ENCODE data around the gene BEND7.
"Not testable (repeated sequence)": the region's sequence is repeated elsewhere in the genome, so short reads cannot be mapped to it uniquely, and the experiment has no call there.

Gene BEND7

DNA sequence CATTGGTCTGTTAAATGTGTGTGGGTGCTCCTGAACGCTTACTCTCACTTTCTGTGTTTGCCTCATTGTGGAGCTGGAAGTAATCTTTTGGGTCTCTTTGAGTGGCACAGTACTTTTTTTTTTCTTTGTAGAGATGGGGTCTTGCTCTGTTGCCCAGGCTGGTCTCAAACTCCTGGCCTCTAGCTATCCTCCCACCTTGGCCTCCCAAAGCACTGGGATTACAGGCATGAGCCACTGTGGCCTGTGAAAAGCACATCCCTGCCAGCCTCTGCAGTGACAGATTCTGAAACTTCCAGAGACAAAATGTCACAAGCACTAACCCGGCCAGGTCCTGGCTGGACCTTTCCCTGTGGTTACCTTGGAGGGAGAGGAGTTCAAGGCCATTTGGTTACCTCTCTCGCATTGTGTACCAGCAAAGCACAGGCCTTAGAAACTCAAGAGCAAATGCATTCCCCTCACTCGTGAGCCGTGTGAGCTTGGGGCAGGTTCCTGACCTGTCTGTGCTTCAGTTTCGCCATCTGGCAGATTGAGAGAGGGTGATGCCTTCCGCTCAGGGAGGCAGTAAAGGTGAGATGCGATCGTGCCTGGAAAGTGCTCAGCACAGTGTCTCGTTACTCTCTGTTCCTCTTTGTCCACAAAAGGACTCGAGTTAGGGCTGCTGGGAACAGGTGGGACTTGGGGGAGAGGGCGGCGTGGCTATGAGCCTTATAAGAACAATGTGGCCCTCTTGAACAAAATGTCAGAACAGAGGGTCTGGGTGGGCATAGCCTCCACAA lies 108.1 kb downstream of the BEND7 start:
- DNase-seq (ENCODE audit: low read depth), result no peak

DNA sequence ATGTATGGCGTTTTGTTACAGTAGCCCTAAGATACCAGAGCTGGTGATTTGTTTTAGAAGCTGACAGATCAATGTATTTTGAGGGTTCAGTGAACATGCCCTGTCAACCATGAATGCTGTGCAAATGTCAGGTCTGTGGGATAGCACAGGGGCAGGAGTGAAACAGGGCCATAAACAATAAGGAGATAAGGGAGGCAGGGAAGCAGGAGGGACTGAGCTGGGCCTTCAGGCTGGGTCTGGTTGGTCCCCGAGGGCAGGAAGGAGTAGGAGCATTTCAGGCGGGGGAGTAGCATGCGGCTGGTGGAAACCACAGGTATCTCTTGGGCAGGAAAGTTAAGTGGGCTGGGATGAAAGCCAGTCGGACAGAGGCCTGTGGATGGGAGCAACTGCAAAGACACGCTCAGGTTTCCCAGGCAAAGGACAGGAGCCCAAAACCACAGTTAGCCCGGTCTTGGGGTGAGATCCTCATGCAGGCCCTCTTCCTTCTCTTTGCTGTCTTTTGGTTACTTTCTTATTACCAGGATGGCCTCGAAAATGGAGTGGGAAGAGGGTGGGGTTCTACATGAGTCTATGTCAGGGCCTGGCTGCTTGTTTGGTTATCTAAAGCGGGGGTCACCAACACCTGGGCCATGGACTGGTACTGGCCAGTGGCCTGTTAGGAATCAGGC lies 111.2 kb downstream of the BEND7 start:
- DNase-seq (ENCODE audit: low read depth), result no peak

DNA sequence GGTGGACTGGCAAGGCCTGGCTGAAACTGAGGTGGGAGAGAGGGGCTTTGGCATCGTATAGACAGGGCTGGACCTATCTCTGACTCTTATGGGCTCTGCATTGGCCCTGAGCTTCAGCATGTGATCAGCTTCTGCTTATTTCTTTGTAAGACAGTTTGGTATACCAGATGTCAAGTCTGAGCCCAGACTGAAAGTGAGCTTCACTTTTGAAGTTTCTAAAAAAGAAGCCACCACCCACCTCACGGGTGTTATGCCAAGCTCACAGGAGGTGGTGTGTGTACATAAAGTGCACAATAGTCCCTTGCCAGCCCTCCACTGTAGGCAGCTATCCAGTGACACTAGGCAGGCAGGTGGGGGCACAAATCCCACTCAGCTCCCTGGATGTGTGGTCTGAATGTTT lies 112.1 kb downstream of the BEND7 start:
- no peak for DNase-seq (ENCODE audit: low read depth)

GRCh38 chr10:13414855-13415254 lies 114.0 kb downstream of the BEND7 start:
- no peak for DNase-seq (ENCODE audit: low read depth)

- DNase-seq (ENCODE audit: low read depth), result no peak
These were observed 114.7 kb downstream of the BEND7 start for GRCh38 chr10:13414137-13414536.

GRCh38 chr10:13412894-13413293 lies 115.9 kb downstream of the BEND7 start:
- DNase-seq (ENCODE audit: low read depth), result no peak

GRCh38 chr10:13404791-13405190 lies 124.0 kb downstream of the BEND7 start:
- DNase-seq (ENCODE audit: low read depth), result no peak

DNA sequence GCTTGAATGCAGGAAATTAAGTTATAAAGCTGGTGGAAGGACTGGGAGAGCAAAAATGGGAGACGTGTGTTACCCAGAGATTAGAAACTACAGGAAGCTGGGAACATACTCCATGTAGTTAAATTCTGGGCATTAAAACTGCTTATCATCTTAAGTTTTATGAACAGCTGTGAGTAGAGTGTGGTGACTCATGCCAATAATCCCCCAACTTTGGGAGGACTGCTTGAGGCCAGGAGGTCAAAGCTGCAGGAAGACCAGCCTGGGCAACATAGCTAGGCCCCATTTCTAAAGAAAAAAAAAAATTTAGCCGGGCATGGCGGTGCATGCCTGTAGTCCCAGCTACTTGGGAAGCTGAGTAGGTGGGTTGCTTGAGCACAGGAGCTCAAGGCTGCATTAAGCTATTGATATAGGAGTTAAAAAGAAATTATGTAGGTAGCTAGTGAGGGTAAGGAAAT lies 124.5 kb downstream of the BEND7 start:
- no peak for DNase-seq (ENCODE audit: low read depth)

GRCh38 chr10:13403426-13403825 lies 125.4 kb downstream of the BEND7 start:
- DNase-seq (ENCODE audit: low read depth), result not testable (repeated sequence)

GRCh38 chr10:13402021-13402420 lies 126.8 kb downstream of the BEND7 start:
- no peak for DNase-seq (ENCODE audit: low read depth)

DNA sequence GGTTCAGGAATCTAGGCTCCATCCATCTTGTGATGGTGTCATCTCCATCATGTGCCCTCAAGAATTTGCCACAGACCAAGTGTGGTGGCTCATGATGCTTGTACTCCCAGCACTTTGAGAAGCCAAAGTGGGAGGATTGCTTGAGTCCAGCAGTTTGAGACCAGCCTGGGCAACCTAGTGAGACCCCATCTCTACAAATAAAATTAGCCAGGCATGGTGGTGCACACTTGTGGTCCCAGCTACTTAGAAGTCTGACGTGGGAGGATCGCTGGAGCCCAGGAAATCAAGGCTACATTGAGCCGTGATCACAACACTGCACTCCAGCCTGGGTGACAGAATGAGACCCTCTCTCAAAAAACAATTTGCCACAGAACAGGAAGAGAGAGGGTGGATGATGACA lies 127.7 kb downstream of the BEND7 start:
- DNase-seq (ENCODE audit: low read depth), result no peak

GRCh38 chr10:13400196-13400965 lies 128.4 kb downstream of the BEND7 start:
- no peak for DNase-seq (ENCODE audit: low read depth)

DNA sequence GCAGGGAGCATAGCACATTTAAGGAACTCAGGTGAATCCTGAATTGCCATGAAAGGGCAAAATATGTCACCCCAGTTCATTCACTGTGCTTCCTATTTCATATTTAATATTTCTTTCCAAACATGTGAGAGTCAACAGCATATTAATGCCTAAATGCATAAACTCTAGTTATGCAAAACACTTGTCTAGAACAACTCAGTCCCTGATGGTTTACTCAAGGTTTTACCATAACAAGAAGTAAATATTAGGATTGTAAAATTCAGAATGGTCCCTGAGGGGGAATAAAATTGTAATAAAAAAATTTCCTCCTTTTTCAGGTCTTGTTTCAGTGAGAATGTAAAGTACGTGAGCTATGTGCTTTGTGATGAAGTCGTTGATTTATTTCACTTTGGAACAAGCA lies 129.1 kb downstream of the BEND7 start:
- no peak for DNase-seq (ENCODE audit: low read depth)

DNA sequence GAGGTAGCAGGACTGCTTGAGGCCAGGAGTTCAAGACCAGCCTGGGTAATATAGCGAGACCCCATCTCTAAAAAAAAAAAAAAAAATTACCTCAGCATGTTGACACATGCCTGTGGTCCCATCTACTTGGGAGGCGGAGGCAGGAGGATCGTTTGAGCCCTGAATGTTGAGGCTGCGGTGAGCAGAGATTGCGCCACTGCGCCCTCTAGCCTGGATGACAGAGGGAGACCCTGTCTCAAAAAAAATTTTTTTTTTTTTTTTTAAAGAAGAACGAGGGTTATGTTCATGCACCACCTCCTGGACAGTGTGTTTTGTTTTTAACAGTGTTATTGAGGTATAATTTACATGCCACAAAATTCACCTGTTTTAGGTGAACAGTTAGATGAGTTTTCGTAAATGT lies 129.6 kb downstream of the BEND7 start:
- DNase-seq (ENCODE audit: low read depth), result no peak

DNA sequence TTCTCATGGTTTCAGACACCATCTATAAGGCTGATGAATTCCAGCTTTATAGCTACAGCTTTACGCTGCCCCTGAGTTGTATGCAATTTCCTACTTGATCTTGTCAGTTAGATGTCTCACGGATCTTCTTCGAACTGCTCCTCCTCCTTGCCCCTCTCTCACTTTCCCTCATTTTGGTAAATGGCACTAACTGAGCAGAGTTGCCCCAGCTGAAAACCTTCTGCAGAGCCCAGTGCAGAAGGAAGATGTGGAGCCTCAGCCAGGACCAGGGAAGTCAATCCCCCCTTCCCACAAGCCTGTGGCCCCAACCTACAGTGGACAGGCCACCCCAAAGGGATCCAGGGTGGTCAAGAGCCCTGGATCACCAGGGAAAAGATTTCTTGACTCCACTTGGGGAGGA lies 131.8 kb downstream of the BEND7 start:
- no peak for DNase-seq (ENCODE audit: low read depth)

- no peak for DNase-seq (ENCODE audit: low read depth)
These were observed 132.4 kb downstream of the BEND7 start for GRCh38 chr10:13396369-13396768.

- DNase-seq (ENCODE audit: low read depth), result no peak
These were observed 133.3 kb downstream of the BEND7 start for GRCh38 chr10:13395540-13395939.

DNA sequence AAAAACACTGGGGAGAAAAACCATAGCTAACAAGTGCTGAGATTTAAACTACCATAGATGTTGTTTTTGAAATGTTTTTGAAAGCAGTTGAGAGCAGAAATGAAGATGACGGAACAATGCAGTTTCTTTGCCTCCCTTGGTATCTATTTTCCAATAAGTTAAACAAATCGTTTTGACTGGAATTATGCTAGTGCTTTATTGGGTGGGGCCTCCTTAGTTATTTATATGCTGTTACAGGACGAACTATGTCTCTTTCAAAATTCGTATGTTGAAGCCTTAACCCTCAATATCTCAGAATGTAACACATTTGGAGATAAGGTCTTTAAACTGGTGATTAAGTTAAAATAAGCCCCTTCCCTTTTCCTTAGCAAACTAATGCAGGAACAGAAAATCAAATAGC lies 135.2 kb downstream of the BEND7 start:
- DNase-seq (ENCODE audit: low read depth), result no peak

GRCh38 chr10:13392701-13393100 lies 136.1 kb downstream of the BEND7 start:
- no peak for DNase-seq (ENCODE audit: low read depth)

Data from stimulated activated CD8-positive, alpha-beta memory T cell treated with anti-CD3 and anti-CD28 coated beads, Interleukin-15, amount 100 ng/mL, for 1 hour (primary cell).